Keratinocyte (primary cell): ENCODE results near the gene HMGCS2. TPM values are rescaled to one million over a fixed set of nuclear protein-coding genes. Genes with fewer than 3 reads are reported as not detected.

Experiments used
- DNase-seq: peaks from one replicate; pipeline ENCODE4 v3.0.0-alpha.2; 2011; ENCODE audit warnings: low read depth, missing footprints, low spot score
- FAIRE-seq: peaks from 2 replicates; lab custom pipeline; 2011; peaks lifted over from hg19 to GRCh38; lab: Jason Lieb, UNC
- H2AFZ ChIP-seq: 2 replicates; pipeline ENCODE4 v1.6.0; 2012; ENCODE audit warnings: low read length, control low read depth, inconsistent platforms; ENCODE audit not compliant: control insufficient read depth
- H3K27ac ChIP-seq: 2 replicates; pipeline ENCODE4 v1.5.1; 2011; ENCODE audit warnings: low read length; ENCODE audit not compliant: control insufficient read depth, insufficient read depth
- H3K27me3 ChIP-seq: 3 replicates; pipeline ENCODE4 v1.6.0; 2011; ENCODE audit warnings: low read length; ENCODE audit not compliant: control insufficient read depth, insufficient read depth; ENCODE audit errors: extremely low read depth
- H3K36me3 ChIP-seq, 2 experiments: 2 replicates in 1 of 2; 3 replicates in 1 of 2; pipeline ENCODE4 v1.5.1; 2011; ENCODE audit warnings: low read length in 2 of 2, mild to moderate bottlenecking in 1 of 2; ENCODE audit not compliant: control insufficient read depth in 2 of 2, insufficient read depth in 2 of 2; ENCODE audit errors: extremely low read depth in 1 of 2
- H3K4me1 ChIP-seq: 3 replicates; pipeline ENCODE4 v1.5.1; 2011; ENCODE audit warnings: low read length; ENCODE audit not compliant: control insufficient read depth, insufficient read depth; ENCODE audit errors: extremely low read depth
- H3K4me2 ChIP-seq: 3 replicates; pipeline ENCODE4 v1.6.0; 2011; ENCODE audit warnings: low read depth, low read length; ENCODE audit not compliant: control insufficient read depth, insufficient read depth; ENCODE audit errors: extremely low read depth
- H3K4me3 ChIP-seq, 3 experiments: fragments of 200-600 bp in 1 of 3; sonication (generic) in 1 of 3; 2 replicates in 2 of 3; 3 replicates in 1 of 3; pipeline ENCODE4 v1.5.1; 2011 to 2016; ENCODE audit warnings: low read length in 3 of 3, mild to moderate bottlenecking in 3 of 3, control low read depth in 2 of 3, inconsistent platforms in 1 of 3, low read depth in 1 of 3, mixed read lengths in 1 of 3, mixed run types in 1 of 3, moderate library complexity in 1 of 3; ENCODE audit not compliant: control insufficient read depth in 2 of 3, insufficient read depth in 2 of 3; ENCODE audit errors: extremely low read depth in 1 of 3
- H3K79me2 ChIP-seq: 2 replicates; pipeline ENCODE4 v1.6.0; 2012; ENCODE audit warnings: low read length; ENCODE audit not compliant: control insufficient read depth, insufficient read depth
- H3K9ac ChIP-seq: 3 replicates; pipeline ENCODE4 v1.6.0; 2011; ENCODE audit warnings: low read length; ENCODE audit not compliant: control insufficient read depth, insufficient read depth; ENCODE audit errors: extremely low read depth
- H3K9me1 ChIP-seq: 3 replicates; pipeline ENCODE4 v1.6.0; 2011; ENCODE audit warnings: low read length; ENCODE audit not compliant: control insufficient read depth, insufficient read depth; ENCODE audit errors: extremely low read depth
- H3K9me3 ChIP-seq: 2 replicates; pipeline ENCODE4 v1.5.1; 2012; ENCODE audit warnings: low read depth, low read length; ENCODE audit not compliant: control insufficient read depth
- H4K20me1 ChIP-seq: 3 replicates; pipeline ENCODE4 v1.6.0; 2011; ENCODE audit warnings: low read length; ENCODE audit not compliant: control insufficient read depth, insufficient read depth; ENCODE audit errors: extremely low read depth
- EZH2 ChIP-seq: IDR thresholded peaks from one replicate; pipeline ENCODE4 v1.6.1; 2012; ENCODE audit warnings: inconsistent platforms, mild to moderate bottlenecking, low read length, moderate library complexity
- dilution Hi-C: fragments of 300-500 bp; cut with MboI; formaldehyde crosslinking; loops from one replicate; pipeline ENCODE4 v1.7.0; 2020; ENCODE audit warnings: low sequenced_read_pairs; ENCODE audit not compliant: extremely low pct_ligation_motif_present
- polyA plus RNA-seq, 5 experiments: library from polyadenylated mRNA; depleted of rRNA in 3 of 5; stranded (reverse) in 3 of 5; stranded (forward) in 1 of 5; unstranded in 1 of 5; fragments of >200 nt; gene quantifications; 1 replicate in 1 of 5; 2 replicates in 3 of 5; 3 replicates in 1 of 5; pipeline versions ENCODE4 v1.2.1 to v1.2.3, GENCODE V29; 2011 to 2012; ENCODE audit warnings: missing spikeins in 2 of 5, low read depth in 1 of 5, low replicate concordance in 1 of 5
- TF ChIP-seq, protein P1 (sequence below), 3 experiments: IDR thresholded peaks in 1 of 3; conservative IDR thresholded peaks in 1 of 3; optimal IDR thresholded peaks in 1 of 3; 2 replicates in 2 of 3; 3 replicates in 1 of 3; pipeline versions ENCODE3 to v1.5.1; 2011; ENCODE audit warnings: low read length in 3 of 3, mild to moderate bottlenecking in 3 of 3, moderate library complexity in 2 of 3, control low read depth in 1 of 3, inconsistent platforms in 1 of 3; ENCODE audit not compliant: insufficient read depth in 2 of 3; ENCODE audit errors: extremely low read depth in 1 of 3

Gene HMGCS2
- polyA plus RNA-seq, 1 donor (not counting 4 experiments of a cell fraction or from before 2014, with no cell fraction given), result not detected

DNA sequence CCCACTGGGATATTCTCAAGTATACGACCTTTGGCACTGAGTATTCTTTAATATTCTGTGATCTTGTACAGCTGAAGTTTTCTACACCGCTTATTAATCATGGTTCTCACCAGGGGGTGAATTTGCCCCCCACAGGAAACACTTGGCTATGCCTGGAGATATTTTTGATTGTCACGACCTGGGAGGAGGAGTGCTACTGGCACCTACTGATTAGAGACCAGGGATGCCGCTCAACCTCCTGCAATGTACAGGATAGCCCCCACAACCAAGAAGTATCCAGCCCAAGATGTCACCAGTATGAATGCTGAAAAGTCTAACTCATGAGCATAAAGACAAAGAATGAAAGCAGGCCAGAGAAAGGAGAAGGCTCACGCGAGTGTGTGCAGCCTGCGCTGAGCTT, 28.9 kb upstream of the HMGCS2 start:
- no peak overlapping the region for H3K9ac ChIP-seq
- no peak overlapping the region for H3K4me3 ChIP-seq
- no peaks in the 10 kb centered on the region for H3K4me1 ChIP-seq
- H3K9me3 ChIP-seq, result no peaks in the 10 kb centered on the region
- DNase-seq (no peak), FAIRE-seq (no peak)
- no peaks in the 10 kb centered on the region for H3K9me1 ChIP-seq
- H3K27me3 ChIP-seq, result no peaks in the 10 kb centered on the region
- no peak for TF ChIP-seq EZH2
- TF ChIP-seq, protein P1, sequence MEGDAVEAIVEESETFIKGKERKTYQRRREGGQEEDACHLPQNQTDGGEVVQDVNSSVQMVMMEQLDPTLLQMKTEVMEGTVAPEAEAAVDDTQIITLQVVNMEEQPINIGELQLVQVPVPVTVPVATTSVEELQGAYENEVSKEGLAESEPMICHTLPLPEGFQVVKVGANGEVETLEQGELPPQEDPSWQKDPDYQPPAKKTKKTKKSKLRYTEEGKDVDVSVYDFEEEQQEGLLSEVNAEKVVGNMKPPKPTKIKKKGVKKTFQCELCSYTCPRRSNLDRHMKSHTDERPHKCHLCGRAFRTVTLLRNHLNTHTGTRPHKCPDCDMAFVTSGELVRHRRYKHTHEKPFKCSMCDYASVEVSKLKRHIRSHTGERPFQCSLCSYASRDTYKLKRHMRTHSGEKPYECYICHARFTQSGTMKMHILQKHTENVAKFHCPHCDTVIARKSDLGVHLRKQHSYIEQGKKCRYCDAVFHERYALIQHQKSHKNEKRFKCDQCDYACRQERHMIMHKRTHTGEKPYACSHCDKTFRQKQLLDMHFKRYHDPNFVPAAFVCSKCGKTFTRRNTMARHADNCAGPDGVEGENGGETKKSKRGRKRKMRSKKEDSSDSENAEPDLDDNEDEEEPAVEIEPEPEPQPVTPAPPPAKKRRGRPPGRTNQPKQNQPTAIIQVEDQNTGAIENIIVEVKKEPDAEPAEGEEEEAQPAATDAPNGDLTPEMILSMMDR (optimal IDR thresholded peaks at IDR 0.05 in 1 of 3, IDR thresholded peaks at IDR 0.05 in 1 of 3, conservative IDR thresholded peaks at IDR 0.05 in 1 of 3; ENCODE audit: extremely low read depth in 1 of 3, insufficient read depth in 2 of 3, low read length in 3 of 3), result no peak
- no peaks in the 10 kb centered on the region for H3K79me2 ChIP-seq
- no peaks in the 10 kb centered on the region for H4K20me1 ChIP-seq
- H3K36me3 ChIP-seq, result no peaks in the 10 kb centered on the region
- H2AFZ ChIP-seq, result no peak overlapping the region
- no peak overlapping the region for H3K27ac ChIP-seq
- dilution Hi-C loops, result no loop called here
- H3K4me2 ChIP-seq, result no peak overlapping the region

DNA sequence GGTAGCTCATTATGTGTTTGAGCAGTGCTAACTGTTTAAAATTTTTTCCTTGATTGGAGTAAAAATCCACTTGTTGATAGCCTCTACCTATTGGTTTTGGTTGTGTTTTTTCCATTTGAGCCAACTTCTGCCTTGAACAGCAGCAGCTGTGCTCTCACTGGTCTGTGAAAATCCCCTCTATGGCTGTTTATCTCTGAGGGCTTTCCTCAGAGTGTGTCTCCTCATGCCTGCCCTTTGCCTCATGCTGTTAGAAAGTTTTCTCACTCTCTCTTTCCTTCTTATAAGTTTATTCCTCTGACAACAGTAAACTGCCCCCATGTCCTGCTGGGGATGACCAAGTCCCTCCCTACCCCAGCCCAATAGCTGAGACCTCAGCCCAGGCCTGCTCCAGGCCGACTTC, 28.5 kb upstream of the HMGCS2 start:
- Histone ChIP-seq H3K4me1 (no peaks in the 10 kb centered on the region), H3K9me1 (no peaks in the 10 kb centered on the region), H3K9ac (no peak overlapping the region), H3K27ac (no peak overlapping the region), H3K4me2 (no peak overlapping the region), H3K27me3 (no peaks in the 10 kb centered on the region), H3K36me3 (no peaks in the 10 kb centered on the region), H3K79me2 (no peaks in the 10 kb centered on the region), H4K20me1 (no peaks in the 10 kb centered on the region), H3K4me3 (no peak overlapping the region), H2AFZ (no peak overlapping the region), H3K9me3 (no peaks in the 10 kb centered on the region)
- dilution Hi-C loops, result no loop called here
- no peak for FAIRE-seq
- DNase-seq, result no peak
- no peak for TF ChIP-seq EZH2
- TF ChIP-seq, protein P1 (optimal IDR thresholded peaks at IDR 0.05 in 1 of 3, IDR thresholded peaks at IDR 0.05 in 1 of 3, conservative IDR thresholded peaks at IDR 0.05 in 1 of 3; ENCODE audit: extremely low read depth in 1 of 3, insufficient read depth in 2 of 3, low read length in 3 of 3), result no peak
